Kidney (tissue), 14 donors: ENCODE measurements around the gene ERBB4. TPM values are rescaled to one million over a fixed set of nuclear protein-coding genes. Genes with fewer than 3 reads are reported as not detected.

Experiments
- DNase-seq, 5 donors: peaks; one replicate each; pipeline ENCODE4 v3.0.0-alpha.2; 2013 to 2020
- FAIRE-seq: peaks from 2 replicates; lab custom pipeline; 2012; peaks lifted over from hg19 to GRCh38; lab: Jason Lieb, UNC
- H3K27ac ChIP-seq, 2 donors: one replicate each; pipeline ENCODE4 v1.7.0; 2013; ENCODE audit warnings: low read depth in 2 of 2, low read length in 2 of 2, inconsistent platforms in 1 of 2
- H3K27me3 ChIP-seq: one replicate; pipeline ENCODE4 v1.7.1; 2013; ENCODE audit warnings: low read length, inconsistent platforms; ENCODE audit not compliant: control insufficient read depth, insufficient read depth
- H3K36me3 ChIP-seq, 3 donors: one replicate each; pipeline versions ENCODE4 v1.7.0 to v1.7.1; 2013; ENCODE audit warnings: low read length in 3 of 3, control low read depth in 1 of 3, inconsistent platforms in 1 of 3; ENCODE audit not compliant: insufficient read depth in 3 of 3, control insufficient read depth in 2 of 3
- H3K4me1 ChIP-seq, 3 donors: one replicate each; pipeline versions ENCODE4 v1.7.0 to v1.7.1; 2013; ENCODE audit warnings: low read length in 3 of 3, inconsistent platforms in 1 of 3, low read depth in 1 of 3; ENCODE audit not compliant: control insufficient read depth in 2 of 3, insufficient read depth in 2 of 3
- H3K4me3 ChIP-seq, 3 donors: one replicate each; pipeline versions ENCODE4 v1.7.0 to v1.8.1; 2013; ENCODE audit warnings: low read length in 3 of 3, control low read depth in 1 of 3, inconsistent platforms in 1 of 3
- H3K9ac ChIP-seq, 3 donors: one replicate each; pipeline versions ENCODE4 v1.7.0 to v1.7.1; 2013; ENCODE audit warnings: low read length in 3 of 3, control low read depth in 1 of 3, inconsistent platforms in 1 of 3
- H3K9me3 ChIP-seq, 3 donors: one replicate each; pipeline versions ENCODE4 v1.7.0 to v1.7.1; 2013; ENCODE audit warnings: low read length in 3 of 3, control low read depth in 1 of 3, inconsistent platforms in 1 of 3; ENCODE audit not compliant: control insufficient read depth in 2 of 3, insufficient read depth in 1 of 3
- CTCF ChIP-seq: IDR thresholded peaks from 3 replicates; pipeline ENCODE4 v1.5.1; 2012; ENCODE audit warnings: mild to moderate bottlenecking, moderate library complexity, borderline replicate concordance; ENCODE audit not compliant: insufficient read depth; ENCODE audit errors: extremely low read depth
- intact Hi-C: fragments of 100-400 bp; cut with DNase I; formaldehyde crosslinking; loops from one replicate; pipeline ENCODE4 v1.11.1; 2022
- polyA plus RNA-seq: library from polyadenylated mRNA; stranded (reverse); fragments of 350-450 nt; fragmentation: Illumina TruSeq; extraction: RNeasy Lipid Tissue Mini Kit (QIAGEN cat#74804); gene quantifications from one replicate; pipeline ENCODE4 v1.2.3, GENCODE V29; 2014; ENCODE audit warnings: low read depth, low replicate concordance; ENCODE audit not compliant: insufficient read depth
- total RNA-seq: library from RNA; stranded (reverse); fragmentation: NEBNext Ultra II Directional; extraction: Animal tissue kit (Norgen Biotek cat#: 25700); gene quantifications from one replicate; pipeline ENCODE4 v1.2.1, GENCODE V29; 2021
- donor health status: control.
- donor health status: control.
- donor health status: control.
- donor health status: control.
- donor health status: control.
- donor health status: DM: yes; HTN: yes; CAD: no.
- donor health status: Normal renal cell carcinoma (clear cell type).

Gene ERBB4
- total and polyA plus RNA-seq, 2 donors from 2014 or later = 3.9 to 152 TPM

GRCh38 chr2:212416086-212416485 is 122.5 kb downstream of the ERBB4 start:
- H3K27me3 ChIP-seq = no peaks in the 10 kb centered on the region
- no peak overlapping the region for H3K4me3 ChIP-seq
- no peak for TF ChIP-seq CTCF
- DNase-seq = no peak
- H3K36me3 ChIP-seq = no peaks in the 10 kb centered on the region
- no peak for FAIRE-seq
- H3K9me3 ChIP-seq = no peaks in the 10 kb centered on the region
- intact Hi-C loops = no loop called here
- H3K4me1 ChIP-seq = no peaks in the 10 kb centered on the region
- no peak overlapping the region for H3K9ac ChIP-seq
- no peak overlapping the region for H3K27ac ChIP-seq

GRCh38 chr2:212414767-212415211 is 123.8 kb downstream of the ERBB4 start:
- Histone ChIP-seq H3K4me1 (no peaks in the 10 kb centered on the region), H3K27me3 (no peaks in the 10 kb centered on the region), H3K9ac (no peak overlapping the region), H3K36me3 (no peaks in the 10 kb centered on the region), H3K4me3 (no peak overlapping the region), H3K9me3 (no peaks in the 10 kb centered on the region), H3K27ac (no peak overlapping the region)
- FAIRE-seq = no peak
- intact Hi-C loops = no loop called here
- TF ChIP-seq CTCF = no peak
- no peak for DNase-seq

- Histone ChIP-seq H3K9me3 (no peaks in the 10 kb centered on the region), H3K4me1 (no peaks in the 10 kb centered on the region), H3K27ac (no peak overlapping the region), H3K9ac (no peak overlapping the region), H3K27me3 (no peaks in the 10 kb centered on the region), H3K36me3 (no peaks in the 10 kb centered on the region), H3K4me3 (no peak overlapping the region)
- FAIRE-seq (no peak), DNase-seq (no peak)
- TF ChIP-seq CTCF = no peak
- intact Hi-C loops = no loop called here
Observed at GRCh38 chr2:212409560-212409959, 129.0 kb downstream of the ERBB4 start.

DNA sequence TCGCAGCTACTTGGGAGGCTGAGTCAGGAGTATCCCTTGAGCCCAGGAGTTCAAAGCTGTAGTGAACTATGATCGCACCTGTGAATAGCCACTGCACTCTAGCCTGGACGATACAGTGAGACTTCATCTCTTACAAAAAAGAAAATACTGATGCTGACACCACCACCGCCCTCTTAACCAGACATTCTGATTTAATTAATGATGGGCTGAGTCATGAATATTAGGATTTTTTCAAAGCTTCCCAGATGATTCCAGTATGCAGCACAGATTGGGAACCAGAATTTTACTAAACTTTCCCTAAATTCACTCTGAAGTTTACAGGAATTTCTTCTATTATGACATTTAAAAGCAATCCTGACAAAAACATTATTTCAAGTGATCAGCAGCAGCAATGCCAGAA is 130.1 kb downstream of the ERBB4 start:
- Histone ChIP-seq H3K27ac (no peak overlapping the region), H3K4me3 (no peak overlapping the region), H3K9me3 (no peaks in the 10 kb centered on the region), H3K27me3 (no peaks in the 10 kb centered on the region), H3K9ac (no peak overlapping the region), H3K4me1 (no peaks in the 10 kb centered on the region), H3K36me3 (no peaks in the 10 kb centered on the region)
- DNase-seq (no peak), FAIRE-seq (no peak)
- intact Hi-C loops = no loop called here
- no peak for TF ChIP-seq CTCF
